NK-92 (cell line): ENCODE results near the gene UTP18.
"Not testable (repeated sequence)": the region's sequence is repeated elsewhere in the genome, so short reads cannot be mapped to it uniquely, and the experiment has no call there.

ENCODE experiments used
- DNase-seq: peaks from one replicate; lab custom pipeline; 2025; ENCODE audit not compliant: unreplicated experiment; lab: John Stamatoyannopoulos, UW

Gene UTP18

DNA sequence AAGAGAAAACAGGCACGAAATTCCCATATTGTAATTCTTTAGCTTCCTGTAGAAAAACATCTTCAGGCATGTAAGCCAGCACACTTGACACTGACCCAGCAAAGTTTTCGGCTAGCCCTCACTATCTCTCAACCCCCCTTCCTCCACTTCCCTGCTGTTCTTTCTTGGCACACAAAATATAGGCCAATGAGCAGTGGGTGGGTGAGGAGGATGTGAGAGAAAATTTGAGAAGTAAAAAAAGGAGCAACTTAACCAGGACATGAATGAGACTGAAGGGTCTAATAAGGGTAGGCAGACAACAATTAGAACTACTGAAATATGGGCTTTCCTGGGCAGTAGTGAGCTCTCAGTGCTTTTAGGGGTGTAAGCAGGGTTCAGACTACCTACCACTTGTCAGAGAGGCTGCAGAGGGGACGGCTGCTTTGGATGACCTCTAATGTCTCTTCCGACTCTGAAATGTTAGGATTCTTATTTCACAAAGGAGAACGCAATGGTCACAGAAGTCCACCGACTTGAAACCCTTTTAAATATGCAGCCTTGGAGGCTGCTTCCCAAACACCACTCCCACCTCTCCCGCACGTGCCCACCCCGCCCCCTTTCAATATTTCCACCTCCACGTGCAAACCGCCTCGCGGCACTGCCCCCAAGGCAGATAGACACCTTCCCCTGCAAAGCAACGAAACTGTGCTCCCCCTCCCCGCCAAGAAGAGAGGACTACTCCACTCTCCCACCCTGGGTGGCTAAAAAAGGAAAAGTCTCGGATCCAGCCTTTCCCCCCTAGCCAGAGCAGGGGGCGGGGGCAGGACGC, 1.4 kb upstream of the UTP18 start:
- no peak for DNase-seq

DNA sequence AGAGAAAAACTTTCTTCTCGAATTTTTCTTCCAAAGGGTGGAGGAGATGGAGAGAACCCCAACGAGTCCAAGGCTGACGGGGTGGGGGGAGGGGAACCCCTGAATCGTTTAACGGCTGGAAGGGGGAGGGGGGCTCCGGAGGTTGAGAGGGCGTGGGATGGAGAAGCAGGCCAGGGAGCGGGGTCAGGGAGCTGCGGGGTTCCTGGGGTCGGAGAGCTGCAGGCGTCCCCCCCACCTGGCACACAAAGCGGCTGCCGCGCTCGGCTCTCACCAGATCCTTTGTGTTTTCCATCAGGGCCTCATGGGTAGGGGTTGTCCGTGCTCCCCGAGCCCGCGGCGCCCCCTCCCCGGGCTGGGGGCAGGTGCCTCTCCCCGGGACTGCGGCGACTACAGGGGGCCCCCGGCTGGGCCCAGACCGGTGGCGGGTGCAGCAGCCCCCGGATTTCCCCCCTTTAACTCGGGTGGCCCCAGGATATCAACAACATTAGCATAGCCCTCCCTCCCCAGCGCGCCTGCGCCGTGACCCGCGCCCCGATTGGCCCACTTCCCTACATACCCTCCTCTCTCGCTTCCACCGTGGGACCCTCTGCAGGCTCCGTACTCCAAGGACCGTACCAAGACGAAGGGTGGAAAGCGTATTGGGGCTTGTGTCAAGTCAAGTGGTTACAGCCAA, 646 bp upstream of the UTP18 start, which contains the start of gene MBTD1:
Gene MBTD1 (minus strand): TSS at position 486 of the 673 bp plus-strand sequence. CDS start 34,888 bp downstream, outside the sequence.
- peak; percentile 82 for DNase-seq

DNA sequence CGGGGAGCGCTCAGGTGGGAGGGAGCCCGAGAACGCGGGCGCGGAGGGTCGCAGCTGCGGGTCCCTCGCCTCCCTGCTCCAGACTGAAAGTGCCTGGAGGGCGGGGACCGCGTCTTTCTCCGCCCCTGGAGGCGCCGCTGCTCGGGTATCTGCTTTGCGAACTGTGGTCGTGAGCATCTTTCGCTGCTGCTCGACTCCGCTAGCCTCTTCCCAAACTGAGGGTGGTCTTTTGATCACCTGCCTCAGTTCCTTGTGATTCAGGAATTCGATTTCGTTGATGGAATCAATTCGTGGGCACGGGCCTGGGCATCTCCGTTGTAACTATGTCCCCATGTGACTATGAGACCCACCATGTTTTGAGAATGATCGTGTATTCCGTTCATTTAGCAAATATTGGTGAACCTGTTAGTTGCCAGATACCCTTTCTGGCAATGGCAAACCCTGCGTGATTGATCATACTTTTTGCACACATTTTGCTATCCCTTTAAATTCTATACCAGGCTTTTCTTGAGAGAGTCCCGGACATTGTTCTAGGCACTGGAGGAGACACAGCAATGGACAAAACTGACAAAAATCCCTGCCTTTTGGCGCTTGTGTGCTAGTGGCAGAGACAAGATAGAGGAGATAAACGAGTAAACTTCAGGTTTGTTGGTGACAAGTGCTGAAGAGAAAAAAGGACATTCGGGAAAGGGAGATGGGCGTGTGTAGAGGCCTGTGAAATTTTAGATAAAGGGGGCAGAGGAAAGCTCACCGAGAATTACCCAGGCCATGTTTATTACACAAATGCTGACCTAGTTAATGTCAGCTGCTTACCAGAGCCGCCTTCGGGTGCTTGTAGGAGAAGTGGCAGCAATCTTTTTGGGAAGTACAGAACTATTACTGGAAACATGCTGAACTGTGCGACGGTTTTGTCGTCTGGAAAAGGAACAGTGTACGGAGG, 948 bp downstream of the UTP18 start:
- DNase-seq, result no peak

DNA sequence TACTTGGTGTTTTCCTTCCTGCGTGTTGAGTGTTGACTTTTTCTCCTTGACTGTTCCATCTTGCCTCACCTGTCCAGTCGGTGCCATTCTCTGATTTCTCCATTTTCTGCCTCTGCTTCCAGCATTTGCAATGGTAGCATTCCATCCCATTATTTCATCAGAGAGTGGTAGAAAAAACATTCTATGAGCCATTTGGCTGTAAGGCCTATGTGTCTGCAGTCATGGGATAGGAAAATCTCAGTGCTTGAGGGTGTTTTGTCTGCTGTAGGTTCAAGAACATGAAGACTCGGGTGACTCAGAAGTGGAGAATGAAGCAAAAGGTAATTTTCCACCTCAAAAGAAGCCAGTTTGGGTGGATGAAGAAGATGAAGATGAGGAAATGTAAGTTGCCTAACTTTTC, 2.7 kb downstream of the UTP18 start:
- no peak for DNase-seq

DNA sequence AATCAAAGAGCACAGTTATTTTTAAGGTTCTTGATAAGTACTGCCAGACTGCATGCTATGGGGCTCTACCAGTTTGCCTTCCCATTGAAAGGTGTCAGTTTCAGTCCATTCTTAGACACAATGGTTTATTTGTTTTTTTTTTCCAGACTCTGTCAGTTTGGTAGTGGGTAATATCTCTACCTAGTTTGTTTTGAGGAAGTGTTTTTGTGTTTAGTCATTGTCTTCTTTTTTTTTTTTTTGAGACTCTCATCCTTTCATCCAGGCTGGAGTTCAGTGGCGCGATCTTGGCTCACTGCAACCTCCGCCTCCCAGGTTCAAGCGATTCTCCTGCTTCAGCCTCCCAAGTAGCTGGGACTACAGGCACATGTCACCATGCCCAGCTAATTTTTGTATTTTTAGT, 4.1 kb downstream of the UTP18 start:
- not testable (repeated sequence) for DNase-seq

DNA sequence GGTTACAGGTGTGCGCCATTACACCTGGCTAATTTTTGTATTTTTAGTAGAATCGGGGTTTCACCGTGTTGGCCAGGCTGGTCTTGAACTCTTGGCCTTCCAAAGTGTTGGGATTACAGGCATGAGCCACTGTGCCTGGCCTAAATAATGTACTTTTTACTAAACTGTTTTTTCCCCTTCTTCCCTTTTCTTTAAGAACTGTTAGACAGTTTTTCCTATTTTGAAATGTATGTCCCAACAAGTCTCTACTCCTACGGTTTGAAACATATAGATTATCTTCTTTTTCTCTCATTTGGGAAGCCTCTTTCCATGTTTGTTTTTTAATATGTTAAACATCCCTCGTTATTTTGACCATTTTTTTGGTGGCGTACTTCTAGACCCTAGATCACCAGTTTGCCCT, 9.6 kb downstream of the UTP18 start:
- DNase-seq, result no peak

DNA sequence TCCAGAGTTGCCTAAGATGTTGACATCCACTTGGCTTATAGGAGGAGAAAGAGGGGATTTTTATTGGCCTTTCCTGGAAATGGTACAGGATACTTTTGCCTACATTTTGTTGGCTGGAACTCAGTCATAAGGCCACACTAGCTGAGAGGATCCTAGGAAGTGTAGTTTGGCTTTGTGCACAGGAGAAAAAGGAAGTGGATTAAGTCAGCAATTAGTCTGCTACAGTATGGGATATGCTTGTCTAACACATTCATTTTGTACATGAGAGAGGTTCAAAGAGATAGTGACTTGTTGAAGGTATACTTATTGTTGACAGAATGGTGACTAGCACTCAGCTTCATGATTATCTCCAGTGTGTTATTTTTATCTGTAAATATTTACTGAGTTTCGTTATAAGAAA, 10.3 kb downstream of the UTP18 start:
- DNase-seq, result no peak

DNA sequence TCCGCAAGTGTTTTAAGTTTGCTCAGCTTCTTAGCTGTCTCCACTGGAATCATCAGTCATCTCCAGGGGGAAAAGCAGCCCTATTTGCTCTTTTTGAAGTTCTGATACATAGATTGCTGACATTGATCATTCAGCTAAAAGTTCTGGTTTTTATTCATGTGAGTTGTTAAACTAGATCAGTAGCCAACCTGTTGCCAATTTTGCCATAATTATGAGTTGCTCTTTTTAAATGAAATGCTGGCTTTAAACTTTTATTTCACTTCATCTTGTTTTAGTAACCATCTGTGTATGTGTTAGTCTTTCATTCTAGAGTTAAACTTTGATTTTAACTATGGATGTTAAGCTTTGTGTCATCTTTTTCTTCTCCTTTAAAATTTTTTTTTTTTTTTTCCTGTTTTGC, 12.5 kb downstream of the UTP18 start:
- no peak for DNase-seq

DNA sequence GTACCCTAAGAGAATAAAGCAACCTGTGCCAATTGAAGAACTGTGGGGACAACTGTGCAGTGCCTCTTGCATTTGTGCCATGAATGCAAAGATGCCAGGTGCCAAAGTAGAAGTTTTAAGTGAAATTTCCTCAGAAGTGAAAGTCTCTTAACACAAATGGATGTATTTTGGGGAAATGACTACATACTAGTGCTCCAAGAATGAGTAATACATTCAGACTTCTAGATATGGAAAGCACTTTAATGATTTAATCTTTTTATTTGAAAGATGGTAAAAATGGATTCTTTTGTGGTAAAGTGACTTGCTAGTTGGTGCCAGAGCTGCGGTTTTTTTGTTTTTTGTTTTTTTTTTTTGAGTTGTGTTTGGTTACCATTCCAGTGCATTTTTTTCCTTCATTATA, 15.0 kb downstream of the UTP18 start:
- DNase-seq, result no peak

DNA sequence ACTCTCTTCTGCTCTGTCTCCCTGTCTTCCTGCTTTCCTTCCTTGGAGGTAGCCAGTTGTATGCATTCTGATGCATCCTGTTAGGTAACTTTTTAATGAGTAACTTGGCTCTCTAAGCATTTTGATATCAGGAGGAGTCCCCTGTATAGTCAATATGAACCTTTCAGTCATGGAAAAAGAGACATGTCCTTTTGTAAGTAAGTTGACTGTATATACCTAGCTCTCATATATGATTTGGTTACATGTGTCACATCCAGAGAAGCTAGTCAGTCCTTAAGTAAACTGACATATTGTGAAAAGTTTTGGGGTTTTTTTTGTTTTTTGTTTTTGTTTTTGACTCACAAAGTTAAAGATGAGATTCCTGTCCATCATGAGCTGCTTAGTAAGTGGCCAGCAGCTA, 18.8 kb downstream of the UTP18 start:
- no peak for DNase-seq

DNA sequence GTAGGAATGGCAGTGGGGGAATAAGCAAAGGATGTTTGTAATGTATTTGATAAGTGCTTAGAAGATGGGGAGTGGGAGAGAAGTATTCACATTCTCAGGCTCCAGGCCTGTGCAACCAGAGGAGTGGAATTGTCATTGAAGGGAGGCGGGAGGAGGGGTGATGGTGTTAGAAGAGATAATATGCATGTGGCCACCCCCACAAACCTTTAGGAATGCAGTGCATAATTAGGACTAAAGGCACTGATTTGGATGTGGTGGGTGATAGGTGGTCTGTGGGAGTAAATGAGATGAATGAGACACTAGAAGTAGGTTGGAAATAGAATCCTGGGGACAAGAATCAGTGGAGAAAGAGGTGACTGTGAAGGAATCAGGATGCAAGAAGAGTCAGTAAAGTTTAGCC, 27.1 kb downstream of the UTP18 start:
- DNase-seq, result no peak

DNA sequence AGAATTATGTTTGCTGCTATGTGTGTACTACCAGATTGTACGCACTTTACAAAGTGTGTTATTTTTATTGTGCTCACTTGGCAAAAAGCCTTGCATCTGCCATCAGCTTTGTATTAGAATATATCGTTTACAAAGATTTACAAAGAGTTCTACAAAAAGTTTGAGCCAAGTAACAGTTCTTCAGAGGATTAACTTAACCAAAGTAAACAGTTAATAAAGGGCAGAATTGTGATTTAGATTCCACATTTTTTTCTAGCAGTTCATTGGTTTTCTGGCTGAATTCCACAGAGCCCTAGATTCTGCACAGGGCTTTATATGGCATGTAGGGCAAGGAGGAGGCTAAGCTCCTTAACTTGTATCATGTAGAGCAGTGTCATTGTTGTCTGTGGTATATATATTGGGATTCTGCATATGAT, 29.4 kb downstream of the UTP18 start:
- DNase-seq, result no peak

DNA sequence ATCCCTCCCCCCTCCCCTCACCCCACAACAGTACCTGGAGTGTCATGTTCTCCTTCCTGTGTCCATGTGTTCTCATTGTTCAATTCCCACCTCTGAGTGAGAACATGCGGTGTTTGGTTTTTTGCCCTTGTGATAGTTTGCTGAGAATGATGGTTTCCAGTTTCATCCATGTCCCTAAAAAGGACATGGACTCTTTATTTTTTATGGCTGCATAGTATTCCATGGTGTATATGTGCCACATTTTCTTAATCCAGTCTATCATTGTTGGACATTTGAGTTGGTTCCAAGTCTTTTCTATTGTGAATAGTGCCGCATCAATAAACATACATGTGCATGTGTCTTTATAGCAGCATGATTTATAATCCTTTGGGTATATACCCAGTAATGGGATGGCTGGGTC, 34.0 kb downstream of the UTP18 start:
- not testable (repeated sequence) for DNase-seq

DNA sequence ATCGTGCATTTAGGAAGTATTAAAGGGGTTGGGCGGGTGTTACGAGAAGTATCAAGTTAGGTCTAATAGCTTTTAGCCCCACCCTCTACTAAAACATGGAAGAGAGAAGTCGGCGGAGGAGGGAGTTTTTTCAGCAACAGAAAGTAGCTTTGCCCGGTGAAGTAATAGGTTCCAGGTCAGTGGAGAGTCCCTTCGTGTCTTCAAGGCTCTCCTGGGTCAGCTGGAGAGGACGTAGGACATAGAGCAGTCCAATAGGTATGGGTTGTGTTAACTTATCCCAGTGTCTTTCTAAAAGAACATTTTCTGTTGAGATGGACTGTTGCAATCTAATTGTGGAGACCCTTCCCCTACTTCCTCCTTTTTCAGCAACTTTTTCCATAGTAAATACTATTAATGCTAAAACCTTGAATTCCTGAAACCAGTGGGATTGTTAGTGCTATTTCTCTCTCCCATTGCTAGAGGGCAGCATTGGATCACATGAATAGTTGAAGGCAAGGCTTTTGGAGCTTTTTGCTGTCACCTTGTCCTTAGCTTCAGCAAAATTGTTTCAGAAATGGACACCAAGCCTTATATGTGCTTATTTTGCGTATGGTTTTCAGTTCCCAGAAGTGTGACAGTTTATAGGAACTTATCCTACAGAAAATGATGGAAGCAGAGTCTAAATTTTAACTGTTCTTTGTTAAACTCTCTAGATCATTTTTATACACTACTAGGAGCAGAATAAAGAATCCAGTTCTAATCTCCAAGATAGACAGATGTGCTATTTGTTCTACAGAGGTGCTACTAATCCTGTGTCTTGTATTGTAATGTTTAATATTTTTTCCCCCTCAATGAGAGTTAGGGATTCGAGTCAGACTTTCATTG, 38.4 kb downstream of the UTP18 start:
- DNase-seq, result no peak

DNA sequence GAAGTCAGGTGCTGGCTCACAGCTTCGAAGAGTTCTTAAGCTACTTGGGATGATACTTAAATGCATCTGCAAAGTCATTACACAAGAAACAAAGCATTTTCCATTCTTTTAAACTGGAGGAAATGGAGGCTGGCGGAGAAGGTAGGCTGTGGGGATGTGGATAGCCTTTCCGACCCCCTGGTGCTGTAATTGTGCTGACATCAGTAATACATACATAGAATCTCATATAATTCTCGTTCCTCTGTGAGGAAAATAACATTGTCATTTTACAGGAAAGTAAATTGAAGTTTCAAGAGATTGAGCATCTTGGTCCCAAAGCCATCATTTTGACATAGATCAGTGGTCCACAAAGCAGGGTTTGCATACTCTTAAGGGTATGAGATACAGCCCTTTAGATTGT, 39.5 kb downstream of the UTP18 start:
- DNase-seq, result no peak

DNA sequence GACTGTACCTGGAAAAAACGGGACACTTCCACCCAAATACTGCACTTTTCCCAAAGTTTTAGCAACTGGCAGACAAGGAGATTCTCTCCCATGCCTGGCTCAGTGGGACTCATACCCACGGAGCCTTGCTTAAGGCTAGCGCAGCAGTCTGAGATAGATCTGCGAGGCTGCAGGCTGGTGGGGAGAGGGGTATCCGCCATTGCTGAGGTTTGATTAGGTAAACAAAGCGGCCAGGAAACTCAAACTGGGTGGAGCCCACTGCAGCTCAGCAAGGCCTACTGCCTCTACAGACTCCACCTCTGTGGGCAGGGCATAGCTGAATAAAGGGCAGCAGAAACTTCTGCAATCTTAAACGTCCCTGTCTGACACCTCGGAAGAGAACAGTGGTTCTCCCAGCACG, 44.8 kb downstream of the UTP18 start:
- DNase-seq, result no peak

DNA sequence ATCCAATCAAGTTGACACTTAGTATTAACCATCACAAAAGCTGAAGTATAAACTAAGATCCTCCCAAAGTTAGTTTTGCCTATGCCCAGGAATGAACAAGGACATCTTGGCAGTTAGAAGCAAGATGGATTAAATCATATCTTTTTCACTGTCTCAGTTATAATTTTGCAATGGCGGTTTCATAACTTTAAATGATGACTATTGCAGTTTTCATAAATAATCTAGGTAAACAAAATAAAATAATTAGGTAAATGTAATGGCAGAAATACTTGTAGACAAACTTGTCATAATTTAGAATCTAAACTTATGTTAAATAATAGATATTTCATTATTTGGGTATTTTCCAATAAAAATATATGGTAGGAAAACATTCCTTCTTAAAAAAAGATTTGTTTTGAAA, 51.7 kb downstream of the UTP18 start:
- not testable (repeated sequence) for DNase-seq

DNA sequence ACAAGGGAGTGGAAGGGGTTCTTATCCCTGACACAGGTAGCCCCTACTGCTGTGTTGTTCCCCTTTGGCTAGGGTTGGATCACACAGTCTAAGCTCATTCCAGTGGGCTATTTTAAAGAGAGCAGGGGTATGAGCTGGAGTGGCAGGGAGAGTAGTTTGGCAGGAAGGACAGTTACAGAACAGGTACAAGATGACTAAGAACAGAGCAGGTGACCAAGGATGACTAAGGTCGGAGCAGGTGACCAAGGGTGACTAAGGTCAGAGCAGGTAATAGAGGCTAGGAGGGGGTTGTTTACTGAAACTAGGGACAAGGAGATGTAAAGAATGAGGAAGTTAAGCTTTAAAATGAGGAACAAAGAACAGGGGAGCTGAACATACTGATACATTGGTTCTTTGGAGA, 58.8 kb downstream of the UTP18 start:
- no peak for DNase-seq

DNA sequence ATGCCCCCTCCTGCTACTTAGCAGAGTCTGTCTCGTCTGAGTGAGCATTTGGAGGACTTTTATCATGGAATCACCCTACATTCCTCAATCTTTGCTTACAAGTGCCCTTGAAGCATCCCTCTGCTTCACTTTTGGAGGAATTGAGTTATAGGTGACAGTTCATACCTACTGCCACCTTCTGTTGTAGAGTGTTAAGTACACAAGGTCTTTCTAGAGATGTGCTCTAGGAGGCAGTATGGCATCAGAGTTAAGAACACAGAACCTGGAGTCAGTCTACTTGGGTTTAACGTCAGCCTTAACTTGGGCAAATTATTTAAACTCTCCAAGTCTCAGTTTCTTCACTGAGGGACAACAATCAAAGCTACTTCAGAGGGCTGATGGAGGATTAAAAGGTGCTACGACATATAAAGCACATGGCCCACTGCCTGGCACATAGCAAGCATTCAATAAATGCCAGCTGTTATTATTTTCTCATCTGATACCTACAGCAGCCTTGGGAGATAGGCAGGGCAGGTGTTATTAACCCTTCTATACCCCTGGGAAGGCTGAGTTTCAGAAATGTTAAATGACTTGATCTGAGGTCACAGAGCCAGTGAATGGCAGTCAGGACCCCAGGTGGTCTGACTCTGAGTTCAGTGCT, 62.2 kb downstream of the UTP18 start:
- DNase-seq, result no peak

DNA sequence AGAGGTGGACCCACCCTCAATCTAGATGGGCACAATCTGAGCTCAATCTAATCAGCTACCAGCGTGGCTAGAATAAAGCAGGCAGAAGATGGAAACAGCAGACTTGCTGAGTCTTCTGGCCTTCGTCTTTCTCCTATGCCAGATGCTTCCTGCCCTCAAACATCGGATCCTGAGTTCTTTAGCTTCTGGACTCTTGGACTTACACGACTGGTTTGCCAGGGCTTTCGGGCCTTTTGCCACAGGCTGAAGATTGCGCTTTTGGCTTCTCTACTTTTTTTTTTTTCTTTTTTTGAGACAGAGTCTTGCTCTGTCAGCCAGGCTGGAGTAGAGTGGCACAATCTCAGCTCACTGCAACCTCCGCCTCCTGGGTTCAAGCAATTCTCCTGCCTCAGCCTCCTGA, 65.1 kb downstream of the UTP18 start:
- DNase-seq, result no peak
